Neural cell (in vitro differentiated cells): ENCODE data around the gene RENBP. TPM values are rescaled to one million over a fixed set of nuclear protein-coding genes. Genes with fewer than 3 reads are reported as not detected.

Source experiments
- H2AFZ ChIP-seq: fragments of 200-600, 300-800 bp; sonication (generic), shearing (Covaris generic); 2 replicates; pipeline ENCODE4 v1.6.0; 2014; ENCODE audit warnings: low read depth, mild to moderate bottlenecking, antibody characterized with exemption, low read length, moderate library complexity
- H3F3A ChIP-seq: fragments of 200-600 bp; shearing (Covaris generic); 2 replicates; pipeline ENCODE4 v1.6.1; 2016; ENCODE audit warnings: mild to moderate bottlenecking, moderate library complexity, mixed read lengths, antibody characterized with exemption, low read length; ENCODE audit not compliant: insufficient read depth, poor library complexity, severe bottlenecking
- H3K27ac ChIP-seq: fragments of 200-600, 300-800 bp; sonication (generic), shearing (Covaris generic); 2 replicates; pipeline ENCODE4 v1.5.1; 2014; ENCODE audit warnings: mild to moderate bottlenecking, low read length, moderate library complexity
- H3K27me3 ChIP-seq: fragments of 300-800, 200-600 bp; sonication (generic), shearing (Covaris generic); 2 replicates; pipeline ENCODE4 v1.6.0; 2014; ENCODE audit warnings: mild to moderate bottlenecking, low read depth, low read length, moderate library complexity; ENCODE audit not compliant: insufficient read depth
- H3K36me3 ChIP-seq: fragments of 300-800, 200-600 bp; sonication (generic), shearing (Covaris generic); 2 replicates; pipeline ENCODE4 v1.5.1; 2014; ENCODE audit warnings: mild to moderate bottlenecking, antibody characterized with exemption, low read length, moderate library complexity; ENCODE audit not compliant: insufficient read depth
- H3K4me2 ChIP-seq: fragments of 300-800, 200-600 bp; sonication (generic), shearing (Covaris generic); 2 replicates; pipeline ENCODE4 v1.6.0; 2014; ENCODE audit warnings: mild to moderate bottlenecking, low read length
- H3K4me3 ChIP-seq: fragments of 300-800, 200-600 bp; sonication (generic), shearing (Covaris generic); 2 replicates; pipeline ENCODE4 v1.5.1; 2014; ENCODE audit warnings: mild to moderate bottlenecking, low read length, moderate library complexity
- H3K79me2 ChIP-seq: fragments of 200-600 bp; shearing (Covaris generic); replicated peaks from 2 replicates; pipeline ENCODE4 v1.6.0; 2014; ENCODE audit warnings: mild to moderate bottlenecking, low read length, moderate library complexity; ENCODE audit not compliant: insufficient read depth
- H3K9ac ChIP-seq: fragments of 300-800, 200-600 bp; sonication (generic), shearing (Covaris generic); 2 replicates; pipeline ENCODE4 v1.6.1; 2016; ENCODE audit warnings: mild to moderate bottlenecking, low read length, mixed read lengths
- H3K9me2 ChIP-seq: fragments of 200-600 bp; shearing (Covaris generic); 2 replicates; pipeline ENCODE4 v1.6.1; 2016; ENCODE audit warnings: mild to moderate bottlenecking, low read length, mixed read lengths; ENCODE audit not compliant: insufficient read depth
- H3K9me3 ChIP-seq: fragments of 200-600, 300-800 bp; sonication (generic), shearing (Covaris generic); 2 replicates; pipeline ENCODE4 v1.6.1; 2016; ENCODE audit warnings: mild to moderate bottlenecking, mixed run types, low read length, moderate library complexity, mixed read lengths
- H4K20me1 ChIP-seq: fragments of 200-600 bp; shearing (Covaris generic); 2 replicates; pipeline ENCODE4 v1.6.1; 2016; ENCODE audit warnings: mild to moderate bottlenecking, mixed run types; ENCODE audit not compliant: insufficient read depth
- EP300 ChIP-seq: fragments of 450-650 bp; conservative IDR thresholded peaks from 2 replicates; pipeline ENCODE4 v1.6.1; 2014; ENCODE audit warnings: antibody characterized with exemption, mild to moderate bottlenecking, moderate library complexity; ENCODE audit not compliant: poor library complexity, severe bottlenecking
- EZH2 ChIP-seq: fragments of 200-600, 300-800 bp; shearing (Covaris generic), sonication (generic); IDR thresholded peaks from 2 replicates; pipeline ENCODE4 v1.6.1; 2014; ENCODE audit warnings: antibody characterized with exemption, low read length, borderline replicate concordance, mild to moderate bottlenecking; ENCODE audit not compliant: insufficient read depth, poor library complexity, severe bottlenecking
- MXI1 ChIP-seq: fragments of 450-650 bp; conservative IDR thresholded peaks from 2 replicates; pipeline ENCODE4 v1.6.1; 2014; ENCODE audit warnings: antibody characterized with exemption, mild to moderate bottlenecking; ENCODE audit not compliant: poor library complexity, severe bottlenecking
- POLR2AphosphoS5 ChIP-seq: IDR thresholded peaks from 2 replicates; pipeline ENCODE4 v1.6.1; 2012
- RAD21 ChIP-seq: fragments of 450-650 bp; conservative IDR thresholded peaks from 2 replicates; pipeline ENCODE4 v1.6.1; 2014; ENCODE audit warnings: antibody characterized with exemption, mild to moderate bottlenecking, moderate library complexity
- SMC3 ChIP-seq: fragments of 450-650 bp; conservative IDR thresholded peaks from 2 replicates; pipeline ENCODE4 v1.6.1; 2014; ENCODE audit warnings: antibody characterized with exemption, mild to moderate bottlenecking, moderate library complexity; ENCODE audit not compliant: poor library complexity
- TAF1 ChIP-seq: IDR thresholded peaks from 2 replicates; pipeline ENCODE4 v1.6.1; 2012; ENCODE audit warnings: low read depth
- polyA plus RNA-seq: library from polyadenylated mRNA; depleted of rRNA; stranded (reverse); fragments of >200 nt; gene quantifications from 2 replicates; pipeline ENCODE4 v1.2.3, GENCODE V29; 2014
- TF ChIP-seq, protein P1 (sequence below): fragments of 450-650 bp; IDR thresholded peaks from 2 replicates; pipeline ENCODE4 v1.5.1; 2014; ENCODE audit warnings: antibody characterized with exemption, mild to moderate bottlenecking, moderate library complexity; ENCODE audit not compliant: poor library complexity, severe bottlenecking
- TF ChIP-seq, protein P2 (sequence below): IDR thresholded peaks from 2 replicates; pipeline ENCODE4 v1.6.1; 2012; ENCODE audit warnings: borderline replicate concordance

Gene RENBP
- polyA plus RNA-seq, 1 donor from 2014 or later = 0.89 TPM

DNA sequence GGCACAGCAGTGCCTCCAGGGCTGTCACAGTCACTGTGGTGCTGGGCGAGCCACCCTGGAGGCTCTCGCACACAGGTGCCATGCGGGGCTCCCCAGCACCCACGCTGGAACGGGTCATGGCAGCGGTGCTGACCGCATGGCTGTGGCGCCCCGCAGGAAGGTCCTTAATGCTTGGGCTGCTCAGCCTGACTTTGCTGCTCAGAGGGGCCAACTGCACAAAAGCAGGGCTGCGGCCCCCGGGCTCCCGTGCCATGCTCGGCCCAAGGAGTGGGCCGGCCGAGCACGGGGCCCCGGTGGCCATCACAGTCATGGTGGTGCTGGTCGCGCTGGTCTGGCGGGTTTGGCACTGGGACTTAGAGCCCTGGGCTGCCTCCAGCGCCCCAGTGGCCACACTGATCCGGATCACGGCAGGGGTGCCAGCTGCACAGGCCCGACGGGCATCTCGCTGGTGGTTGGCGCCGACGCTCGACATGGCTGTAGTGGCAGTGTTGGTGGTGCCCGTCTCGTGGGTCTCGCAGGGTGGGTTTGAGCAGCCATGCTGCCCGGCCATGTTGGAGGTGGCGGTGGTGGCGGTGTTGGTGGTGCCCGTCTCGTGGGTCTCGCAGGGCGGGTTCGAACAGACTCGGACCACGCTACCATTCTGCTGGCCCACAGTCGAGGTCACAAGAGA, 10.2 kb upstream of the RENBP start:
- Histone ChIP-seq H3K27me3 (no peaks in the 10 kb centered on the region), H3K79me2 (no peaks in the 10 kb centered on the region), H3K36me3 (no peaks in the 10 kb centered on the region), H3K9me3 (no peaks in the 10 kb centered on the region), H3K9ac (no peak overlapping the region), H3K27ac (no peak overlapping the region), H3F3A (no peaks in the 10 kb centered on the region), H3K4me3 (no peak overlapping the region), H3K9me2 (no peaks in the 10 kb centered on the region), H4K20me1 (no peaks in the 10 kb centered on the region), H3K4me2 (no peak overlapping the region), H2AFZ (no peak overlapping the region)
- TF ChIP-seq, protein P1, sequence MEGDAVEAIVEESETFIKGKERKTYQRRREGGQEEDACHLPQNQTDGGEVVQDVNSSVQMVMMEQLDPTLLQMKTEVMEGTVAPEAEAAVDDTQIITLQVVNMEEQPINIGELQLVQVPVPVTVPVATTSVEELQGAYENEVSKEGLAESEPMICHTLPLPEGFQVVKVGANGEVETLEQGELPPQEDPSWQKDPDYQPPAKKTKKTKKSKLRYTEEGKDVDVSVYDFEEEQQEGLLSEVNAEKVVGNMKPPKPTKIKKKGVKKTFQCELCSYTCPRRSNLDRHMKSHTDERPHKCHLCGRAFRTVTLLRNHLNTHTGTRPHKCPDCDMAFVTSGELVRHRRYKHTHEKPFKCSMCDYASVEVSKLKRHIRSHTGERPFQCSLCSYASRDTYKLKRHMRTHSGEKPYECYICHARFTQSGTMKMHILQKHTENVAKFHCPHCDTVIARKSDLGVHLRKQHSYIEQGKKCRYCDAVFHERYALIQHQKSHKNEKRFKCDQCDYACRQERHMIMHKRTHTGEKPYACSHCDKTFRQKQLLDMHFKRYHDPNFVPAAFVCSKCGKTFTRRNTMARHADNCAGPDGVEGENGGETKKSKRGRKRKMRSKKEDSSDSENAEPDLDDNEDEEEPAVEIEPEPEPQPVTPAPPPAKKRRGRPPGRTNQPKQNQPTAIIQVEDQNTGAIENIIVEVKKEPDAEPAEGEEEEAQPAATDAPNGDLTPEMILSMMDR = no peak
- TF ChIP-seq SMC3 (no peak), EP300 (no peak), POLR2AphosphoS5 (no peak), MXI1 (no peak), RAD21 (no peak), EZH2 (no peak), TAF1 (no peak)
- TF ChIP-seq, protein P2, sequence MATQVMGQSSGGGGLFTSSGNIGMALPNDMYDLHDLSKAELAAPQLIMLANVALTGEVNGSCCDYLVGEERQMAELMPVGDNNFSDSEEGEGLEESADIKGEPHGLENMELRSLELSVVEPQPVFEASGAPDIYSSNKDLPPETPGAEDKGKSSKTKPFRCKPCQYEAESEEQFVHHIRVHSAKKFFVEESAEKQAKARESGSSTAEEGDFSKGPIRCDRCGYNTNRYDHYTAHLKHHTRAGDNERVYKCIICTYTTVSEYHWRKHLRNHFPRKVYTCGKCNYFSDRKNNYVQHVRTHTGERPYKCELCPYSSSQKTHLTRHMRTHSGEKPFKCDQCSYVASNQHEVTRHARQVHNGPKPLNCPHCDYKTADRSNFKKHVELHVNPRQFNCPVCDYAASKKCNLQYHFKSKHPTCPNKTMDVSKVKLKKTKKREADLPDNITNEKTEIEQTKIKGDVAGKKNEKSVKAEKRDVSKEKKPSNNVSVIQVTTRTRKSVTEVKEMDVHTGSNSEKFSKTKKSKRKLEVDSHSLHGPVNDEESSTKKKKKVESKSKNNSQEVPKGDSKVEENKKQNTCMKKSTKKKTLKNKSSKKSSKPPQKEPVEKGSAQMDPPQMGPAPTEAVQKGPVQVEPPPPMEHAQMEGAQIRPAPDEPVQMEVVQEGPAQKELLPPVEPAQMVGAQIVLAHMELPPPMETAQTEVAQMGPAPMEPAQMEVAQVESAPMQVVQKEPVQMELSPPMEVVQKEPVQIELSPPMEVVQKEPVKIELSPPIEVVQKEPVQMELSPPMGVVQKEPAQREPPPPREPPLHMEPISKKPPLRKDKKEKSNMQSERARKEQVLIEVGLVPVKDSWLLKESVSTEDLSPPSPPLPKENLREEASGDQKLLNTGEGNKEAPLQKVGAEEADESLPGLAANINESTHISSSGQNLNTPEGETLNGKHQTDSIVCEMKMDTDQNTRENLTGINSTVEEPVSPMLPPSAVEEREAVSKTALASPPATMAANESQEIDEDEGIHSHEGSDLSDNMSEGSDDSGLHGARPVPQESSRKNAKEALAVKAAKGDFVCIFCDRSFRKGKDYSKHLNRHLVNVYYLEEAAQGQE = no peak

DNA sequence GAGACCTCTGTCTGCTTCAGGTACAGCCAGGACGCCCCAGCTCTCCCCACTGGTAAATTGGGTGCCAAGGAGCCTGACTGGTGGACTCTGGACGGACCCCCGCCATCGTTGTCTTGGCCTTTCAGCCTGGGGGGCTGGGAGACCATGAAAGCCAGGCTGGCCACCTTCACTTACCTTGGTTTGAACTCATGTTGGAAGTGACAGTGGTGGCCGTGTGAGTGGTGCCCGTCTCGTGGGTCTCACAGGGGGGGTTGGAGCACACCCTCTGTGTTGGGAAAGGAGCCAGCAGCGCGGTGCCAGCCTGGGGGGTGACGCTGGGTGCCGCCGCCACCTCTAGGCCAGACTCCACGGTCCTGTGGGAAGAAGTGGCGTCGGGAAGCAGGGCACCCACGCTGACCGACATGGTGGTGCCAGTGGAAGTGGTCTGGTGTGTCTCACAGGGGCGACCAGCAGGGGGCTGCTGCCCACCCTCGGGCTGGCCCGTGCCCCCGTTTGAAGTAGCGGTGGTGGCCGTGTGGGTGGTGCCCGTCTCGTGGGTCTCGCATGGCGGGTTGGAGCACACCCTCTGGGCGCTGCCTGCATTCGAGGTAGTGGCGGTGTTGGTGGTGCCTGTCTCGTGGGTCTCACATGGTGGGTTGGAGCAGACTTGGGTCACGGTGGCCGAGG, 9.6 kb upstream of the RENBP start:
- Histone ChIP-seq H3K27me3 (no peaks in the 10 kb centered on the region), H3K4me2 (no peak overlapping the region), H3K9me2 (no peaks in the 10 kb centered on the region), H3F3A (no peaks in the 10 kb centered on the region), H4K20me1 (no peaks in the 10 kb centered on the region), H3K9me3 (no peaks in the 10 kb centered on the region), H3K9ac (peak overlapping the region; percentile 31), H3K36me3 (no peaks in the 10 kb centered on the region), H3K27ac (no peak overlapping the region), H3K4me3 (no peak overlapping the region), H3K79me2 (no peaks in the 10 kb centered on the region), H2AFZ (no peak overlapping the region)
- TF ChIP-seq MXI1 (no peak), EP300 (no peak), RAD21 (no peak), SMC3 (no peak)
